CD4-positive, alpha-beta T cell treated with Interleukin-6 for 4 hours (primary cell): ENCODE measurements around the gene LCE1C.

ENCODE experiments used
- DNase-seq: peaks from one replicate; pipeline ENCODE4 v3.0.0-alpha.2; 2020; ENCODE audit warnings: mixed read lengths

Gene LCE1C

DNA sequence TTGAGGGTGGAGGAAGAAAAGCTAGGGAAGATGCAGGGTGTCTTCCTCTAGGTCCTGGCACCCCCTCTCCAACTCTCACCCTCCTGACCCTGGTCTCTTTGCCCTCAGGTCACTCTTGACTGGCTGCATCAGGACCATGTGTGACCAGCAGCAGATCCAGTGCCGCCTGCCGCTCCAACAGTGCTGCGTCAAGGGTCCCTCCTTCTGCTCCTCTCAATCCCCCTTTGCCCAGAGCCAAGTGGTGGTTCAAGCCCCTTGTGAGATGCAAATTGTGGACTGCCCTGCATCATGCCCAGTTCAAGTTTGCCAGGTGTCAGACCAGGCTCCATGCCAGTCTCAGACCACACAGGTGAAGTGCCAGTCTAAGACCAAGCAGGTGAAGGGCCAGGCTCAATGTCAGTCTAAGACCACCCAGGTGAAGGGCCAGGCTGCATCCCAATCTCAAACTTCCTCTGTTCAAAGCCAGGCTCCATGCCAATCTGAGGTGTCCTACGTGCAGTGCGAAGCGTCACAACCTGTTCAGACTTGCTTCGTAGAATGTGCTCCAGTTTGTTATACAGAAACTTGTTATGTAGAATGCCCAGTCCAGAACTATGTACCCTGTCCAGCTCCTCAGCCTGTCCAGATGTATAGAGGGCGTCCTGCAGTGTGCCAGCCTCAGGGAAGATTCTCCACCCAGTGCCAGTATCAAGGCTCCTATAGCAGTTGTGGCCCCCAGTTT is 46.8 kb downstream of the LCE1C start:
- DNase-seq, result no peak

DNA sequence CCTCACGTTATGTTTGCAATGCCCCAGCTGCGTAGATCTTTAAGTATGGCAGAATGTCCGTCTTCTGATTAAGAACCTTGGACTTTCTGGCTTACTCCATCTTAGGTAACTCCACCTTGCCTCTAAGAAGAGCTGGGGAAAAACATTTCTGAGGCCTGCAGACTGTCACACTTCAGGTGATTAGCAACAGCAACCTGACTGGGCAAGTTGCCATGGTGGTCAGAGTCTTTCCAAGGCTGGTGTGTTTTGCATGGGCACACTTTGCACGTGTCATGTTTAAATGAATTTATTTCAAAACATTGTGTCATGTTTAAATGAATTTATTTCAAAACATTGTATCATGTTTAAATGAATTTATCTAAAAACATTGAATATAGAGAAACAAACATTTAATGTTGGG is 47.8 kb downstream of the LCE1C start:
- no peak for DNase-seq

- no peak for DNase-seq
These were observed 48.7 kb downstream of the LCE1C start, which contains the start of gene KPRP for GRCh38 chr1:152757747-152758146. KPRP (plus strand) TSS chr1:152758025; CDS start chr1:152759589, 1,564 bp downstream.

- DNase-seq, result no peak
These were observed 49.6 kb downstream of the LCE1C start for GRCh38 chr1:152756872-152757271.
